ENCODE measurements around the gene IL31. TPM values are rescaled to one million over a fixed set of nuclear protein-coding genes. Genes with fewer than 3 reads are reported as not detected.

IL31 gene
- total RNA-seq, 6 donors from 2014 or later: not detected

DNA sequence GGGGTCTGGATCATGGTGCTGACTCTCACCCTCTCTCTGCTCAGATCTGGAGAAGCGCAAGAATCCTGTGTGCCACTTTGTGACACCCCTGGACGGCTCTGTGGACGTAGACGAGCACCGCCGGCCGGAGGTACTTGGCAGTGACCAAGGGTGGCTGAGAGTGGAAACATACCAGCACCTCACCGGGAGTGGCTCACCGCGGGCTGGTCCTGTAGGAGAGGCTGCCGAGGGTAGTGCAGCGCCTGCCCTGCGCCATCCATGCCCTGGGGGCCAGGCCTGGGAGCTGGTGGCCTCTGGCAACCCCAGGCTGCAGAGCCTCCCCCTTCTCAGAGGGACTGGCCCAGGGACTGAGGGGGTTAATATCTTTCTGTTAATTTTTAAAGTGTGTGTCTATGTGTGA lies 46.2 kb downstream of the IL31 start:
- no peak for DNase-seq
- no peak overlapping the region for H3K4me3 ChIP-seq
- no peak for ATAC-seq (ENCODE audit: low FRiP score in 2 of 2)
- peaks cover 11 to 25% (median 15%) of the 10 kb centered on the region in 4 donors for H3K4me1 ChIP-seq
- no peaks in the 10 kb centered on the region for H3K27me3 ChIP-seq
- H3K9me3 ChIP-seq: no peaks in the 10 kb centered on the region
- H3K36me3 ChIP-seq: peaks cover 38 to 57% (median 50%) of the 10 kb centered on the region in 4 donors
- TF ChIP-seq POLR2A (IDR thresholded peaks at IDR 0.05): no peak
- no peak for TF ChIP-seq EP300 (IDR thresholded peaks at IDR 0.05)
- TF ChIP-seq, protein P1, sequence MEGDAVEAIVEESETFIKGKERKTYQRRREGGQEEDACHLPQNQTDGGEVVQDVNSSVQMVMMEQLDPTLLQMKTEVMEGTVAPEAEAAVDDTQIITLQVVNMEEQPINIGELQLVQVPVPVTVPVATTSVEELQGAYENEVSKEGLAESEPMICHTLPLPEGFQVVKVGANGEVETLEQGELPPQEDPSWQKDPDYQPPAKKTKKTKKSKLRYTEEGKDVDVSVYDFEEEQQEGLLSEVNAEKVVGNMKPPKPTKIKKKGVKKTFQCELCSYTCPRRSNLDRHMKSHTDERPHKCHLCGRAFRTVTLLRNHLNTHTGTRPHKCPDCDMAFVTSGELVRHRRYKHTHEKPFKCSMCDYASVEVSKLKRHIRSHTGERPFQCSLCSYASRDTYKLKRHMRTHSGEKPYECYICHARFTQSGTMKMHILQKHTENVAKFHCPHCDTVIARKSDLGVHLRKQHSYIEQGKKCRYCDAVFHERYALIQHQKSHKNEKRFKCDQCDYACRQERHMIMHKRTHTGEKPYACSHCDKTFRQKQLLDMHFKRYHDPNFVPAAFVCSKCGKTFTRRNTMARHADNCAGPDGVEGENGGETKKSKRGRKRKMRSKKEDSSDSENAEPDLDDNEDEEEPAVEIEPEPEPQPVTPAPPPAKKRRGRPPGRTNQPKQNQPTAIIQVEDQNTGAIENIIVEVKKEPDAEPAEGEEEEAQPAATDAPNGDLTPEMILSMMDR (IDR thresholded peaks at IDR 0.05): no peak
- TF ChIP-seq POLR2AphosphoS5 (IDR thresholded peaks at IDR 0.05): no peak
- 100% methylated on average over 1 of the region's 13 CpGs for WGBS, 2 donors
- H3K27ac ChIP-seq: no peak overlapping the region

DNA sequence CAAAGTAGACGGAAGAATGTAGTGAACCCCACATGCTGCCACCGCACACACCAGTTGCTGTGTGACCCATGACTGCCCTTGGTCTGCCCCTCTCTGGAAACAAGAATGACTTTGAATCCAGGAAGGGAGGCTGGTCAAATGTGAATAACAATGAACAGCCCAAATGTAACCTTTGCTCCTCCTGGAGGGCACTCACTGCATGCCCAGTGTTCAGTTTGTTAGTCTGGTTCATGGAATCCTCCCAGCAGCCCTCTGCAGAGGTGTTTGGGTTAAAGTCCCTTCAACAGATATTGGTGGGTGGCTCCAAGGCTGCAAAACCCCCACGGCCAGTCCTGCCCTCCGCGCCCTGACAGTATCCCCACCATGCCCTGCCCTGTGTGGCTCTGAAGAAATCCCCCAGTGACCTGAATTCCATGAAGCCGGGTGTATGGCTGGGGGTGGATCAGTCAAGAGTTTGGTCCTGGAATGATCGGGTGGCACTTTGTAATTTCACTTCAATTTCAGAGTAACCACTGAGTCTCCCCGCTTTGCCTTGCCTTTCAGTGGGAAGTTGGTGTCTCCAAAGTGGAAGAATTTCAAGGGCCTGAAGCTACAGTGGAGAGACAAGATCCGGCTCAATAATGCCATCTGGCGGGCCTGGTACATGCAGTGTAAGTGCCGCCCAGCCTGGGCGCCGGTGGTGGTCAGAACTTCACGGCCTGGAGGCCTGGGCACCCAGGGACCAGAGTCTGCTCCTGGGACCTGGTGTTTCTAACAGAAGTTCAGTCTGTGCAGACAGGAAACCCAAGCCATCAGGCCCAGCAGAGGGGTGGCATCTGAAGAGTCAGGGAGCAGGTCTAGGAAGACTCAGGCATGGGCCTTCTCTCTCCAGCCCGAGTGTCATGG lies 47.1 kb downstream of the IL31 start:
- WGBS, 2 donors: 93 to 95% methylated on average over 10 to 15 of the region's 15 CpGs
- Histone ChIP-seq H3K4me1 (peaks cover 15 to 34% (median 18%) of the 10 kb centered on the region in 4 donors), H3K4me3 (no peak overlapping the region), H3K36me3 (peaks cover 31 to 48% (median 41%) of the 10 kb centered on the region in 4 donors), H3K27ac (no peak overlapping the region), H3K9me3 (no peaks in the 10 kb centered on the region), H3K27me3 (no peaks in the 10 kb centered on the region)
- ATAC-seq (ENCODE audit: low FRiP score in 2 of 2): no peak
- DNase-seq: no peak
- TF ChIP-seq POLR2AphosphoS5 (IDR thresholded peaks at IDR 0.05) (no peak), POLR2A (IDR thresholded peaks at IDR 0.05) (no peak), EP300 (IDR thresholded peaks at IDR 0.05) (no peak)
- TF ChIP-seq, protein P1 (IDR thresholded peaks at IDR 0.05): no peak

DNA sequence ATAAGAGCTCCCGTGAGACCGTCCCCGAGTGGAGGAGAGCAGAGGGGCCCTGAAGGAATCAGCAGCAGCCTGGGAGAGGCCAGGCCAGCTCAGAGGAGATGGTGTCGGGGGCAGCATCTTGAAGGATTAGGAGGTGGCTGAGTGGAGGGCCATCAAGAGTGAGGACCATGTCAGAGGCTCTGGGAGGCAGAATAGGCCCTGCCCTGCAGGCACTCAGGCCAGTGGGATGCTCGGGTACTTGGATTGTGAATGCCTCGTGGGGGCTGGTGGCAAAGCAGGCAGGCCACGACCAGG lies 47.7 kb downstream of the IL31 start:
- 77 to 87% methylated on average over 7 of the region's 7 CpGs for WGBS, 2 donors
- TF ChIP-seq EP300 (IDR thresholded peaks at IDR 0.05) (no peak), POLR2A (IDR thresholded peaks at IDR 0.05) (no peak), POLR2AphosphoS5 (IDR thresholded peaks at IDR 0.05) (no peak)
- TF ChIP-seq, protein P1 (IDR thresholded peaks at IDR 0.05): no peak
- peaks cover 16 to 38% (median 23%) of the 10 kb centered on the region in 4 donors for H3K4me1 ChIP-seq
- no peak overlapping the region for H3K4me3 ChIP-seq
- no peak overlapping the region for H3K27ac ChIP-seq
- peaks cover 27 to 42% (median 38%) of the 10 kb centered on the region in 4 donors for H3K36me3 ChIP-seq
- H3K27me3 ChIP-seq: no peaks in the 10 kb centered on the region
- H3K9me3 ChIP-seq: no peaks in the 10 kb centered on the region
- ATAC-seq (ENCODE audit: low FRiP score in 2 of 2): no peak
- DNase-seq: no peak

DNA sequence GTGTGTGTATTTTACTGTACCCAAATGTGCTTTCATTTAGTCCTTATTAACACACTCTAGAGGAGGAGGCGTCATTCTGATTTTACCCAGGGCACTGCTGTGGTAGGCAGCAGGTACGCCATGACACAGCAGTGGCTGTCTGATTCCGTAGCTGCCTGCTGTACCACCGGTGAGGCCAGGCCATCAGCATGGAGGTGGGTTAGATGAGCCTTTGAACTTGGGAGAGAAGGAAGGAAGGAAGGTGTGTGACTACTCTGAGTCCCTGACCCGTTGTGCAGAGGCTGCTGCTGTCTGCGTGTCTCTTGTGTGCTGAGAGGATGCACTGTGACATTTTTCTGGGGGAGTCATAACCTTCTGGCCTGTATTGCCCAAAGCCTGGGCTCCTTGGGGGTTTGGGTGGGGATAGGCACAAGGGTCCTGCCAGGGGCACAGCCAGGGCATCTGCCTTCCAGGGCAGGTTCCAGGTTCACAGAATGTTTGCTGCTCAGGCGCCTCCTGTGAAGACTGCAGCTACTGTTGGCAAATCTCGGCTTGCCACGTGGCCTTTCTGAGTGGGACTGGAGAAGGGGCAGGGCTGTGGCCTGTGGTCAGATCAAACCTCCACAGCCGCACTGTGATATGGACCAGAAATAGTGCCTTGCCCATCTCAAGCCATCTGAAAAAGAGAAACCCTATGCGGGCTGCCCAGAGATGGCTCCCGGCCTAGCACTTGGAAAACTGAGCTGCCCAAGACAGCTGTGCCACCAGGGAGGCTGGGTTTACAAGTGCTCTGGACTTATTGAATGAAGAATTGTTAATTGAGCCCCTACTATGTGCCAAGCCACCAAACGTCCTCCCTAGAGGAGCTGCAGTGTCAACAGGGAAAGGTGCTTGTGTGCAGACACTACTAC lies 48.3 kb downstream of the IL31 start:
- H3K27me3 ChIP-seq: no peaks in the 10 kb centered on the region
- TF ChIP-seq POLR2A (IDR thresholded peaks at IDR 0.05) (no peak), POLR2AphosphoS5 (IDR thresholded peaks at IDR 0.05) (no peak), EP300 (IDR thresholded peaks at IDR 0.05) (no peak)
- TF ChIP-seq, protein P1 (IDR thresholded peaks at IDR 0.05): no peak
- H3K9me3 ChIP-seq: no peaks in the 10 kb centered on the region
- no peak for DNase-seq
- peaks cover 16 to 39% (median 23%) of the 10 kb centered on the region in 4 donors for H3K4me1 ChIP-seq
- no peak overlapping the region for H3K4me3 ChIP-seq
- H3K36me3 ChIP-seq: peaks cover 27 to 36% (median 35%) of the 10 kb centered on the region in 4 donors
- WGBS, 2 donors: 67 to 76% methylated on average over 10 to 13 of the region's 13 CpGs
- no peak overlapping the region for H3K27ac ChIP-seq
- ATAC-seq (ENCODE audit: low FRiP score in 2 of 2): no peak

Measured in upper lobe of left lung (tissue), 6 donors.